ENCODE results near the gene SLC2A8.

GRCh38 chr9:127390248-127390545 lies 6.8 kb upstream of the SLC2A8 start:
- TF ChIP-seq POLR2A (IDR thresholded peaks at IDR 0.05) = no peak
- TF ChIP-seq CTCF (IDR thresholded peaks at IDR 0.05) = no peak

Data from Peyer's patch (tissue), 4 donors.